Activated CD8-positive, alpha-beta memory T cell treated with anti-CD3 and anti-CD28 coated beads for 48 hours (primary cell): Measurements from ENCODE around the gene MDK.
A peak's percentile ranks its signal among the peaks of the same experiment; 100 is the strongest.
"Not testable (repeated sequence)": the region's sequence is repeated elsewhere in the genome, so short reads cannot be mapped to it uniquely, and the experiment has no call there.

Experiments used
- DNase-seq, 3 experiments: peaks; one replicate each; pipeline ENCODE4 v3.0.0-alpha.2; 2020; ENCODE audit warnings: low read depth in 2 of 3, low spot score in 2 of 3

The MDK gene

DNA sequence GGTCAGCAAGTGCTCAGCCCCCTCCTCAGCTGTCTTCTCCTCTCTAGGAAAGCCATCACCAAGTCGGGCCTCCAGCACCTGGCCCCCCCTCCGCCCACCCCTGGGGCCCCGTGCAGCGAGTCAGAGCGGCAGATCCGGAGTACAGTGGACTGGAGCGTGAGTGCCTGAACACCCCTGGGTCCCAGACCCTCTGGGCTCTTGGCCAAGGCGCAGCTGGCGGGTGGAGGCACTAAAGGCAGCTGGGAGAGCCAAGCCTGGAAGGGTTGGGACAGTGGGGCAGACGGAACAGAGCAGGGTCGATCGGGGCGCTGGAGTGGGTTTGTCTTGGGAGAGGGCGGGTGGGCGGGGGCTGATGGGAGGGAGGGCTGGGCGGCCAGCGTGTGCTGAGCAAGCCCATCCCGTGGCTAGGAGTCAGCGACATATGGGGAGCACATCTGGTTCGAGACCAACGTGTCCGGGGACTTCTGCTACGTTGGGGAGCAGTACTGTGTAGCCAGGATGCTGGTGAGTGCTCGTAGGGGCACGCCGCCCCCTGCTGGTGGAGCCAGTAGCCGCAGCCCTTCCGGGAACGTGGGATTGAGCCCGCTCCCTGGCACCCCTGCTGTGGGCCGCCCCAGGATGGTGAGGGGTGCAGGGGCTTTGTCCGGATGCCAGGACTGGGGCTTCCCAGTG, 14.1 kb upstream of the MDK start:
- DNase-seq: peak in 2 of 3 experiments; percentile 60 to 66

DNA sequence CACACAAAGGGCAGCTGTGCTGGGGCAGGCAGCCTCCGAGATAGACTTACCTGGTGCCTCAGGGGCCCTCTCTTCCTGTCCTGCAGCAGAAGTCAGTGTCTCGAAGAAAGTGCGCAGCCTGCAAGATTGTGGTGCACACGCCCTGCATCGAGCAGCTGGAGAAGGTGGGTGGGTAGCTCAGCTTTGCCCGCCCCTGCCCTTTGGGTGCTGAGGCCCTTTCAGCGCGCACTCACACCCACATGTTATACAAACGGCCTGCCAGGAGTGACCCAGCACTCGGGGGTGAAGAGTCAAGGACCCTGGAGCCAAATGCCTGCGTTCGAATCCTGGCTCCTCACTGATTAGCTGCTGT, 13.6 kb upstream of the MDK start:
- no peak for DNase-seq

DNA sequence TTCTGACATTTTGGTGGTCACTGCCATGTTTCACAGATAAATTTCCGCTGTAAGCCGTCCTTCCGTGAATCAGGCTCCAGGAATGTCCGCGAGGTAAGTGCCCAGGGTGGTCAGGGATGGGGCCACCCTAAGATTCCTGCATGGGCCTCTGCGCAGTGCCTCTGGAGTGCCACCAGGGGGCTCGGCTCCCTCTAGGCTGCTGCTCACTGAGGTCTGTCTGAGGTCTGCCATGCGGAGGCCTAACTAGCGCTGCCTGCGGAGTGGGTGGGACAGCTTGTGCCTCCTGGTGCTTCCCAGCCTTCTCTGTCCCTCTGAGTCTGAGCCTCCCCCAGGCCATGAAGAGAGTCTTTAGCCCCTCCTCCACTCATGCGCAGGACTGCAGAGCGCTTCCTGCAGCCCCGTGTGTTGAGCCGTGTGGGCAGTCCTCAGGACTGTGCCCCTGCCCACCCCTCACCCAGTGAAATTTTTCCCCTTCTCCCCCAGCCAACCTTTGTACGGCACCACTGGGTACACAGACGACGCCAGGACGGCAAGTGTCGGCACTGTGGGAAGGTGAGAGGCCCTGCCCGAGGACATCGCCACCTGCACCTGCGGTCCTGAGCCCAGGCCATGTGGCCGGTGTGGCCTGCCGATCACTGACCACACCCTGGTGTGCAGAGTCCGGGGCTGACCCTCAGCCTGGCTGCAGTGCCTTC, 11.9 kb upstream of the MDK start:
- DNase-seq: peak in 1 of 3 experiments; percentile 61

DNA sequence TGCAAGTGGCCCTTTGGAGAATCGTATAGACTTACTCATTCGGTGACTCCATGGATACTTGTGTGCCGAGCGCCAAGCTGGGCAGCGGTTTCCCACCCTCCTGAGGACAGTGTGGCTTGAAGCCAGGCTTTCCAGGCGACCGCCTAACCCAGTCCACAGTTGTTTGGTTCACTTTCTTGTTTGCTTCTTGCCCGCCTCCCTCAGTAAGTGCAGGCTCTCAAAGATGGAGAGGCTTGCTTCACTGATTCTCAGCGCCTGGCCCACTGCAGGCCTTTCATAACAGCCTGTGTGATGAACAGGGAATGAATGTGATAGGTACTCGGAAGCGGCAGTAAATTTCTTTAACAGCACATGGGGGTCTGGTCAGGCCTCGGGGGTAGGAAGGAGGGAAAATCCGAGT, 11.2 kb upstream of the MDK start:
- DNase-seq: no peak

DNA sequence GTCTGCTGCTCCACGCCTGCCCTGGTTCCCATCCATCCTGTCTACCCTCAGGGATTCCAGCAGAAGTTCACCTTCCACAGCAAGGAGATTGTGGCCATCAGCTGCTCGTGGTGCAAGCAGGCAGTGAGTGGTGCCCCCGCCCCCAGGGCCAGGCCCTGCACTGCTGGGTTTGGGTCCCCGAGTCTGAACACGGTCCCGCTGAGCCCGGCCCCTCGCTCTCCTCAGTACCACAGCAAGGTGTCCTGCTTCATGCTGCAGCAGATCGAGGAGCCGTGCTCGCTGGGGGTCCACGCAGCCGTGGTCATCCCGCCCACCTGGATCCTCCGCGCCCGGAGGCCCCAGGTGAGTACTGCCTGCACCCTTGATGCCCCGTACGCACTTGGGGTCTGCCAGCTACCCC, 10.2 kb upstream of the MDK start:
- not testable (repeated sequence) for DNase-seq

DNA sequence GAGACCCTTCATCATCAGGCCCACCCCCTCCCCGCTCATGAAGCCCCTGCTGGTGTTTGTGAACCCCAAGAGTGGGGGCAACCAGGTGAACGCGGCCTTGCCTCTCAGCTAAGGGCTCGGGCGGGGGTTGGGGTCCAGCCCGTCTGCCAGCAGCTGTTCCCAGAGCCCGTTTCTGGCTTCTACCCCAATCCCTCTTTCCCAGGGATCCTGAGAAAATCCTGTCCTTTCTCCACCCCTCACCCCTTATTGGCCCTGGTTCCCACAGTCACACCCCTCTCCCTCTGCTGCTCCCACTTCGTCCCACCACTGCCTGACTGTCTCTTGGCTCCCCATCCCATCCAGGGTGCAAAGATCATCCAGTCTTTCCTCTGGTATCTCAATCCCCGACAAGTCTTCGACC, 9.4 kb upstream of the MDK start:
- no peak for DNase-seq

DNA sequence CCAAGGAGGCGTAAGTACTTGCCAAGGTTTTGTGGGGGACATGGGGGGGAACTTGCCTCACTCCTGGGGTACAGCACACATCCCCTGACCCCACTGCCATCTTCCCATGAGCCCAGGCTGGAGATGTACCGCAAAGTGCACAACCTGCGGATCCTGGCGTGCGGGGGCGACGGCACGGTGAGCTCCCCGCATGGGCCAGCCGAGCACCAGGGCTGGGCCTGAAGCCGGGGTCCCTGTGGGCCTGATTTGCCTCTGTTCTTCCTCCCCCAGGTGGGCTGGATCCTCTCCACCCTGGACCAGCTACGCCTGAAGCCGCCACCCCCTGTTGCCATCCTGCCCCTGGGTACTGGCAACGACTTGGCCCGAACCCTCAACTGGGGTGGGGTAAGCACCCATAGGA, 9.0 kb upstream of the MDK start:
- not testable (repeated sequence) for DNase-seq

DNA sequence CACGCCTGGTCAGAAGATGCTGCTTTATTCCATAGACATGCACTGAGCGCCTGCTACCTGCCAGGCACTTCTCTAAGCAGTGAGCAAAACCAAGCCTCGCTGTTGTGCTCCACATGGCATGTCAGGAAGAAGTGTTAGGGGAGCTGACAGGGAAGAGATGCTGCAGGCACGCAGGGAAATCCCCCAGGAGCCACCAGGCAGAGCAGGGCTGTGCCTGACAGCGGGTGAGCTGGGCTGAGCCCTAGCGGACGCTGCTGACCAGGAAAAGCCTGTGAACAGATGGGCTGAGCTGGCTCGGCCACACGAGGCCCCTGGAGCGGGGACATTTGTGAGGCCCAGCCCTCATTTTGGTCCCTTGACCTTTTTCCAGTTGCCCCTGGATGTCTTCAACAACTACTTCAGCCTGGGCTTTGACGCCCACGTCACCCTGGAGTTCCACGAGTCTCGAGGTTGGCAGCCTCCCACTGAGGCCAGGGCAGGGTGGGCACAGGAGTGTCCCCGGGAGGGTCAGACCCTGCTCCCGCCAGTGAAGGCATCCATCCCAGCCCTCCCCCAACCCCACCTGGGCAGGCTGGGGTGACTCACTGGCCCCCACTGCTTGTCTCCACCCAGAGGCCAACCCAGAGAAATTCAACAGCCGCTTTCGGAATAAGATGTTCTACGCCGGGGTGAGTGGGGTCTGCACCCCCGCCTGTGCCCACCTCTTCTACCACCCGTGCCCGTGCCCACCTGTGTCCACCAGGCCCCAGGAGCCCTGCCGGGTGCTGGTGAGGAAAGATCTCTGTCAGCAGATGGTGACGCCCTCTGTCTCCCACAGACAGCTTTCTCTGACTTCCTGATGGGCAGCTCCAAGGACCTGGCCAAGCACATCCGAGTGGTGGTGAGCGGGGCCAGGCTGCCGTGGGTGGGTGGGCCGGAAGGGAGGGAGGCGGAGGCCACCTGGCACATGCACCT, 7.4 kb upstream of the MDK start:
- DNase-seq: no peak

DNA sequence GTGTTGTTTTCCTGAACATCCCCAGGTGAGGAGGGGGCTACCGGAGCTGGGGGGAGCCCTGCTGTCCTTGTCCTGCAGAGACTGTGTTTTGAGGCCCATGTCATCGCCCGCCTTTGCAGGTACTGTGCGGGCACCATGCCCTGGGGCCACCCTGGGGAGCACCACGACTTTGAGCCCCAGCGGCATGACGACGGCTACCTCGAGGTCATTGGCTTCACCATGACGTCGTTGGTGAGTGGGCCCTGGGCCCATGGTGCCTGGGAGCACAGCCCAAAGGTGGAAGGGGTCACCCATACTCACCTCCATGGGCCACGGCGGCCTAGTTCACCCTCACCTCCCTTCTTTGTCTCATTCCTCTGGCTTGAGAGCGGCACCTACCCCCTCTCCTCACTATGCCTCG, 6.7 kb upstream of the MDK start:
- DNase-seq: no peak

DNA sequence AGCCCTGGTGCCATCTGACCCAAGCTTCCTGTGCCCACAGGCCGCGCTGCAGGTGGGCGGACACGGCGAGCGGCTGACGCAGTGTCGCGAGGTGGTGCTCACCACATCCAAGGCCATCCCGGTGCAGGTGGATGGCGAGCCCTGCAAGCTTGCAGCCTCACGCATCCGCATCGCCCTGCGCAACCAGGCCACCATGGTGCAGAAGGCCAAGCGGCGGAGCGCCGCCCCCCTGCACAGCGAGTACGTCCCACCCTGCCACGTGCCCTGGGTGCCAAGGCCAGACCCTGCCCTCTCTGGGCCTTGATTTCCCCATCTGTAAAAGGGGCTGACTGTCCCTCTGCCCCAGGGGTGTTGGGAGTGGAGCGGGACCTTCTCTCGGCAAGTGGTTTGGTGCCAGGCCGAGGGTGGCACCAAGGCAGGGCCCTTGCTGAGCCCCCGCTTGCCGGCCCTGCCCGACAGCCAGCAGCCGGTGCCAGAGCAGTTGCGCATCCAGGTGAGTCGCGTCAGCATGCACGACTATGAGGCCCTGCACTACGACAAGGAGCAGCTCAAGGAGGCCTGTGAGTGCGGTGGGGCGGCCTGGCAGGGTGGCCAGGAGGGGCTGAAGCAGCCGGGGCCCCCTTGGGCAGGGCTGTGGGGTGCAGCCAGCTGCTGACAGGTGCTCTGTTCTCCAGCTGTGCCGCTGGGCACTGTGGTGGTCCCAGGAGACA, 5.9 kb upstream of the MDK start:
- DNase-seq: no peak

DNA sequence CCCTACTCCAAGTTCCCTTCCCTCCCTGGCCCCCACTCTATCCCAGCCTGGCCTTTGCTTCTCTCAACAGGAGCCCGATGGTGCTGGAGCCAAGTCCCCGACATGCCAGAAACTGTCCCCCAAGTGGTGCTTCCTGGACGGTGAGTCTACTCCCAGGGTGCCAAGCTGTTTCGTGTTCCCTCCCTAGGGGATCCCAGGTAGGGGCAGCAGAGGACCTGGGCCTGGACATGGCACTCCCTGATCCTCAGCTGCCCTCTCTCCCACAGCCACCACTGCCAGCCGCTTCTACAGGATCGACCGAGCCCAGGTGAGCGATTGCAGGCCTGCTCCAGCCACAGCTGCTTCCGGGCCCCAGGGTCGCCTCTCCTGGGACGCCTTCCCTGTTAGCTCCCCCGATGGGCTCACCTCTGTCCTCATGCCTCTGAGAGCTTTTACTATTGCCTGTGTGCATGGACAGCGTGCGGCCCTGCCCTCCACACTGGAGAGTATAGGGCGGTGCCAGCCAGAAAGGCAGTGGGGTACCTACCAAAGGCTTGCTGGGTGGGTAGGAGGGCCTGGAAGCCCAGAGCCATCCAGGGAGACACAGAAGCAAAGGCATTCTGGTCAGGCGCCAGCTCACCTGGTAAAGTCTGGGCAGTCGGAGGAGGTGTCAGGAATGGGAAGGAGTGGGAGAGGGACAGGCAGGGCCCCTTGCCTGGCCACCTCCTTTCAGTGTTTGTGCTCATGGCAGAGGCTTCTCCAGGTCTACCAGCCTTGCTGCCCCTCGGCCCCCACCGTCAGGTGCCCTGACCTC, 5.0 kb upstream of the MDK start:
- no peak for DNase-seq

DNA sequence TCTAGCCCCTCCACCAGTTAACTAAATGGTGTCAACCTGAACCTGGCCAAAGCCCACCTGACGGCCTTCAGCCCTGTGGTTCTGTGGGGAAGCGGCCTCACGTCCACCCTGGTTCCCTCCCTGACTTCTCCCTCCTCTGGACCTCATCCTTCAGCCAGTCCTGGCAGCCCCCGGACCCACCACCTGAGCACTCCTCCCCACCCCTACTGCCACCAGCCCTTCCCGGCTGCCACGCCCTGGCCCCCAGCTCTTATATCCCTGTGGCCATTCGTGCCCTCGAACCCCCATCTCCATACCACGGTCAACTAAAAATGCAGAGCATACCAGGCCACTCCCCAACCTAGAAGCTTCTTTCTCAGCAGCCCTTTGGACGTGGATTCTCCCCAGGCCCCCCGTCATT, 4.2 kb upstream of the MDK start:
- no peak for DNase-seq

DNA sequence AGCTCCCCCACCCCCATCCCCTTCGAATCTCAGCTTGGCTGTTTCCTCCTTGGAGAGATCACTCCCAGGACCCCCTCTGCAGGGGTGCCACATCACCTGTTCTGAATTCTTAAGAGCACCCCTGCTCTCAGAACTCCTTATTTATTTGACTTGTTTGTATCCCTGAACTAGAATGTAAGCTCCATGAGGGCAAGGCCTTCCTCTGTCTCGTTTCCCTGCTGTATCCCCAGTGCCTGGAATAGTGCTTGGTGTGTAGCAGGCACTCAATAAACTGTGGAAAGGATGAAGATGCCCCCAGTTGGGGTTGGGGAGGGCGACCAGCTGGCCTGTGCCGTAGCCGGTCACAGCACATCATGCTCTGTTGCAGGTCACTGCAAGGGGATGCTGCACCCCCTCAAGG, 3.6 kb upstream of the MDK start:
- DNase-seq: no peak

DNA sequence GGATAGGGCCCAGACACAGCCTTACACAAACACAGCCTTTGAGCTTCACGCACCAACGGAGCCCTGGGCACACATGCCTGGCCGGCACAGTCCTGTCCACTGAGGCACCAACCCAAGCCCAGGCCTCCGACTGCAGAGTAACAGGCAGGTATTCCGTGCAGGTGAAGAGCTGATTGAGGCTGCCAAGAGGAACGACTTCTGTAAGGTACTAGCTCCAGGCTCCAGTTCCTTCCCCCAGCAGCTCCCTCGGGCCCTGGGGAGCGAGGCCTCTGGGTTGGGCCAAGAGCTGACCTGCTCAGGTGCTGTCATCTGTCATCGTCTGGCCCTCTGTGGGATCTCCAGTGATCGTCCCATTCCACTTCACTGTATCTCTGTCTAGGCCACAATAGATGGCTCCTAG, 3.2 kb upstream of the MDK start:
- no peak for DNase-seq

DNA sequence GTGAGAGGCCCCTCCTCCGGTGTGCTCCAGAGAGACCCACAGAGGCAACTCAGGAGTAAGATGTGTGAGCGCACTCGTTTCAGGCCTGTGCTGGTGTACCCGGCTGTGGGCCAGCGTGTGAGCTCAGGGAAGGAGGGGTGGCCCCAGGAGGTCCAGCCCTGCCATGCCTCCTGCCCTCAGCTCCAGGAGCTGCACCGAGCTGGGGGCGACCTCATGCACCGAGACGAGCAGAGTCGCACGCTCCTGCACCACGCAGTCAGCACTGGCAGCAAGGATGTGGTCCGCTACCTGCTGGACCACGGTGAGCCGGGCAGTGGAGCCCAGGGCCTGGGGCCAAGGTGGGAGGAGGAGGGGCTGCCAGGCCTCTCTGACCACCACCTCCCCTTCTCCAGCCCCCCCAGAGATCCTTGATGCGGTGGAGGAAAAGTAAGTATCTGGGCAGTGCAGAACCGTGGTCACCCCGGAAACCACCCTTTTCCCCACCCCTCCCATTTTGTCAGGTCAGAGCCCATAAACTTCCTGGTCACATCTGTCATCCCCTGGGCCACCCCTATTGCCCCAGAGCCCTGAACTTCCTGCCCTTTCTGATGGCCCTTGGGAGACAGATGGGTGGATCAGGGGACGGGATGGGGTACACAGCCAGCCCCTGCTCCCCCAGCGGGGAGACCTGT, 2.5 kb upstream of the MDK start:
- no peak for DNase-seq

DNA sequence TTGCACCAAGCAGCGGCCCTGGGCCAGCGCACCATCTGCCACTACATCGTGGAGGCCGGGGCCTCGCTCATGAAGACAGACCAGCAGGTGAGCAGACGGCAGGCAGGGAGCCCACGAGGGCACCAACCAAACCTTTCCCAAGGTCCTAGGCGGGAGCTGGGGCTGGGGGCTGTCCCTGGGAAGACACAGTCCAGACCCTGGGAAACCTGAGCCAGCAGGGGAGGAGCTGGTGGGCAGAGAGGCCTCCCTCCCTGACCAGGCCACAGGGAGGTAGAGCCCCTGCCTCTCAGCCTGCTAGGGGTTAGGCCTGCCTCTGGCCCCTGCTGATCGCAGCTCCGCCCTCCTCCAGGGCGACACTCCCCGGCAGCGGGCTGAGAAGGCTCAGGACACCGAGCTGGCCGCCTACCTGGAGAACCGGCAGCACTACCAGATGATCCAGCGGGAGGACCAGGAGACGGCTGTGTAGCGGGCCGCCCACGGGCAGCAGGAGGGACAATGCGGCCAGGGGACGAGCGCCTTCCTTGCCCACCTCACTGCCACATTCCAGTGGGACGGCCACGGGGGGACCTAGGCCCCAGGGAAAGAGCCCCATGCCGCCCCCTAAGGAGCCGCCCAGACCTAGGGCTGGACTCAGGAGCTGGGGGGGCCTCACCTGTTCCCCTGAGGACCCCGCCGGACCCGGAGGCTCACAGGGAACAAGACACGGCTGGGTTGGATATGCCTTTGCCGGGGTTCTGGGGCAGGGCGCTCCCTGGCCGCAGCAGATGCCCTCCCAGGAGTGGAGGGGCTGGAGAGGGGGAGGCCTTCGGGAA, 1.8 kb upstream of the MDK start:
- DNase-seq: not testable (repeated sequence)

DNA sequence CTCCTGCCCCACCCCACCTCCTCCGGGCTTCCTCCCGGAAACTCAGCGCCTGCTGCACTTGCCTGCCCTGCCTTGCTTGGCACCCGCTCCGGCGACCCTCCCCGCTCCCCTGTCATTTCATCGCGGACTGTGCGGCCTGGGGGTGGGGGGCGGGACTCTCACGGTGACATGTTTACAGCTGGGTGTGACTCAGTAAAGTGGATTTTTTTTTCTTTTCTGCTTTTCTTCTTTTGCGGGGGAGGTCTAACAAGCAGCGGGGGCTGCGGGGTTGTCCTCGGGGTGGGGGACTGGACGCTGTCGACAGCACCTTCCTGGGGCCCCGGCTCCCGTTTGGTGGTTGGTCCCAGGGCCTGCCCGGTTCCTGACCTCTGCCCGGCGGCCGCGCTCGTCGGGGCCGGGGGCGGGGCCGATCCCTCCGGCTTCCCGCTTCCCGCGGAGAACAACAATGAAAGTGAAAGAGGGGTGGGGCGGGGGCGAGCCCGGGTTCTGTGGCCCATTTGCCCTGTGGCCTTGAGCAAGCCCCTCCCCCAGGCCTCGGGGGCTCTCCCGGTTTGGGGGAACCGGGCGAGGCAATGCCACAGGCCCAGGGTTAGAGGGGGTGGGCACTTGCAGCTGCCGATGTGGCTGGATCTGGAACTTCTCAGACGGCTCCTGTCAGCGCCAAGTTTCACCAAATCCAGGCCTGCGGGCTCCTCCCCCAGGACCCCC, 975 bp upstream of the MDK start:
- DNase-seq: peak in 2 of 3 experiments; percentile 41 to 50

DNA sequence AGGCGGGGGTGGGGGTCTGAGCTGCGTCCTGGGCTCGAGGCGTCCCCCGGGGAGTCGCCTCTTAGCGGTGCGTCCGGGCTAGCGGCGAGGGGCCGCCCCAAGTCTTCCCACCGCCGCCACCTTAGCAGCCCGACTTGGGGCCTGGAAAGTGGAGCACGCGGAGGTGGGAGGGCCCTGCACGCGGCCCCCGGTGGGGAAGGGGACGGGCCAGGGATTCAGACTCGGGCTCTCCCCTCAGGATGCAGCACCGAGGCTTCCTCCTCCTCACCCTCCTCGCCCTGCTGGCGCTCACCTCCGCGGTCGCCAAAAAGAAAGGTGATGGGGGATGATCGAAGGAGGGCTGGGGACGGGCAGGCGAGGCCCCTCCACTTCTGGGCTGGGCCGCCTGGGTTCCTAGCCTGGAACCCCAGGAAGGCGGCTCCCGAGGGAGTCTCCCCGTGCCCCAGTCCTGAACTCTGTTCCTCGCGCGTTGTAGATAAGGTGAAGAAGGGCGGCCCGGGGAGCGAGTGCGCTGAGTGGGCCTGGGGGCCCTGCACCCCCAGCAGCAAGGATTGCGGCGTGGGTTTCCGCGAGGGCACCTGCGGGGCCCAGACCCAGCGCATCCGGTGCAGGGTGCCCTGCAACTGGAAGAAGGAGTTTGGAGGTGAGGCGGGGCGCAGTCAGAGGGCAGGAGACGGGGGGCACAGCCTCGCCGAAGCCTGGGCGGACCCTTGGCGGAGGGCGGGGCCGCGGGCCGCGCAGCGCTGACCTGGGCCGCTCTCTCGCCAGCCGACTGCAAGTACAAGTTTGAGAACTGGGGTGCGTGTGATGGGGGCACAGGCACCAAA, 563 bp downstream of the MDK start:
- DNase-seq: no peak
